NCI-H128 (cell line): ENCODE measurements around the gene DCST2.

Experiments
- DNase-seq: peaks from one replicate; lab custom pipeline; 2025; ENCODE audit not compliant: unreplicated experiment; lab: John Stamatoyannopoulos, UW

The DCST2 gene

DNA sequence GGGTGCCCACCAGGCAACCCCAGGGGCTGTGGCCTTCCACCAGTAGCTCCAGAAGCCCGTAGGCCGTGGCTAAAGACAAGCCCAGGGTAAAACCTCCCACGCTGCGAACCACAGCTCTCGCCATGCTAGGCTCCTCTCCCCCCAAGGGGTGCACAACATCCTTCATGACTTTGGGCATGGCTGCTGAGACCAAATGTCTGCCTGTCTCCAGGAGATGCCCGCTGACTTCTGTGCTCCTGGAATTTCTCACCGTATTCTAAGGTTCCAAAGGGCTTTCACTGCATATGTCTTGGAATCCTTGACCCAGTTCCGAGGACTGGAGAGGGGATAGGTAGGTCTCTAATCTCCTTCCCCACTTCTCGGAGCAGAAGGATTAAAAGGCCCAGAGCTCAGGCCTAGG is at the start of gene DCST2, which contains the start of gene DCST1:
Gene DCST2, minus strand, starts transcription at position 258 of the 400 bp plus-strand sequence. Its CDS starts 80 bp downstream, at position 178.
Gene DCST1, plus strand, starts transcription at position 301 of the 400 bp plus-strand sequence. CDS start 213 bp downstream, outside the sequence.
- no peak for DNase-seq

DNA sequence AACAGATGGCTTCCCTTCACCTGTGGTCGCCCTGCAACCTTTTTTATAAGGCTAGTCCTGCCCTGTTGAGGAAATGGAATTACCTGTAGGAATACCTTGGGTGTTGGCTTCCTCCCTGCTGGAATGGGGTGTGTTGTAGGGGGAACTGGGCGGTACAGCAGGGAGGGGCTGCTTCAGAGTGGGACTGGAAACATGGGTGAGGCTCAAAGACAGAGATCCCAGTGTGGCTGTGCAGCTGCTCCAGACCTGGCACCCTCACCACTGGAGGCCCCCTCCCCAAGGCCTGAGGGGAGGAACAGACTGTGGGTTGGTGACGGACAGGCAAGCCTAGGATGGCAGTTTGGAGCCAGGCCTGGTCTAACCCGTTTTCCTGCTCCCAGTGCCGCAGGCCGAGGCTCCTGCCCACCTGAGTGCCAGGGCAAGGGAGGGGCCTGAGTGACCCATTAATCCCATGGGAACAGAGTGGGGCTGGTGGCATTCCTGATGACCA is 49.5 kb upstream of the DCST2 start:
- no peak for DNase-seq

GRCh38 chr1:155082301-155083051 is 48.9 kb upstream of the DCST2 start:
- DNase-seq, result no peak

DNA sequence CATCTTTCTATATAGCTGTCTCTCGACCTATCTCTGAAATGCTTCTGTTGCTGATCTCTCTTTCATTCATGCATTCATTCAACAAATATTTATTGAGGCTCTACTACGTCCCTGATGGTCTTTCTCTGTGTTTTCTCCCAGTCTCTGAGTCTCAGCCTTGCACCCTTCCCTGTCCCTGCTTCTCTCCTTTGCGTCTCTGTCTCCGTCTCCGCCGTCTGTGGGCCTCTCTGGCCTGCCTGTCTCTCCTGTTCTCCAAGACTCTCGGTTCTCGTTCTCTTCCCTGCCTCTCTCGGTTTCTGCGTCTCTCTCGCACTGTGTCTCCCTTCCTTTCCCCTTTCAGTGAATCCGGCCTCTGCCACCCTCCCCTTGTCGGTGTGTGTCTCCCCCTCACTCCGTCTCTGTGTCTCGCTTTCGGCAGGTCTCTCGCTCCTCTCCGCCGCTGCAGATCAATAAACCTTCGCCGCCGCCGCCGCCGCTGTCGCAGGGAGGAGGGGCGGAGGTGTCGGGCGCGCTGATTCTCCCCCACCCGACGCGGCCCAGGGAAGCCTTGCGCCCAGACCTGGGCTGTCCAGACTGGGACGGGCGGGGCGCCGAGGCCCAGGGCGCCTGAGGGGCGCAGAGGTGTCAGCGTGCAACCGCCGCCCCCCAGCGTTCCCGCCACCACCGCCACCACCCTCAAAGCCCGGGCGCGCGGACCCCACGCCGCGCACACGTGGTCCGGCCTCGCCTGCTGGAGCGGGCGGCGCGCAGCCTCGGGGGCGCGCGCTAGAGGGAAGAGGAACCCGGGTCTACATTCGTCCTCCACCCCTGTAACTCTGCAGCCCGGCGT is 48.1 kb upstream of the DCST2 start:
- no peak for DNase-seq

- peak; percentile 75 for DNase-seq
These were observed 47.0 kb upstream of the DCST2 start for GRCh38 chr1:155080312-155081228.

DNA sequence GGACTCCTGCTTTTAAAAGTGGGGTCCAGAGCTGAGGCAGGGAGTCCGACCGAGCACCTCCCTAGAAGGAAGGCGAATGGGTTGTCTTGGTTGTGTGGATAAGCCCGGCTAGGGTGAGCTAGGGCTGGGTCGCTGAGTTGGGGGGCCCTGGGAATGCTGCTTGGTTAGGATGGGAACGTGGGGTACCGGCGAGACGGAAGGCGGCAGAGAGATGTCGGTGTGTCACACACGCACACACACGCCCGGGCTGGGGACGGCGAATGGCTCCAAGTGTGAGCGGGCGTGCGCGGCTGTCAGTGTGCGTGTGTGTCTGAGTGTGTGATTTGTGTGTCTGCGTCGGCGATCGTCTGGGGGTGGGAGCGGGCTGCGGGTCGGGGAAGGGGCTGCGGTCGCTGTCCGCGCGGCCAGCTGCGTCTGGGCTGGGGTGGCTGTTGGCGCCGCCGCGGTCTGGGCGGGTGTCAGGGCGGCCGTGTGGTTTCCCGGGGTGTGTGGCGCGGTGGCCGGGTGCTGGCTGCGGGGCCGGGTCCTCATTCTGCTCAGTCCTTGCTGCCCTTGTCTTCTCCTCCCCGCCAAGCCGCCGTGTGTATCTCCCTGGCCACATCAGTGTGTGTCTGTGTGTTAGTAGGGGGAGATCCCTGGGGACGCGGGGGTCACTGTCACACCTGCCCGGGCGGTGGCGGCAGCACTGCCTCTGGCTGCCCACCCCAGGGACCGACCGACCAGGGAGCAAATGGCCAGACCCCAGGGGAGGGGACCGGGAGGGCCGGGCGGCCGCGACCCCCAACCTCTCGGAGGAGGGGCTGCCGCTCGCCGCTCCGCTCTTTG is 46.1 kb upstream of the DCST2 start:
- DNase-seq, result no peak

DNA sequence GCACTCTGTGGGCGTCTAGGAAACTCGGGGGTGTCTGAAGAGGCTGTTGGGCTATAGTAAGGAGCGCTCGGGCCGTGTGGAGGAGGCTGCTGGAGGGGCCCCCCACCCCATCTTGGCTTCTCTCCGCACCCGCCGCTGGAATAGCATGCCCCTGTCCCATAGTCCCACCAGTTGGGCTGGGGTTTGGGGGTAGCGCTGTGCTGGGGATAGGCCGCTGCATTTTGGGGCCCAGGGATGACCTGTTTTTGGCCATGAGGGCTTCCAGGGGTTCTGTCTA is 45.6 kb upstream of the DCST2 start:
- no peak for DNase-seq

GRCh38 chr1:155078469-155079209 is 45.1 kb upstream of the DCST2 start, which contains the start of gene EFNA3:
EFNA3 (plus strand) TSS chr1:155078837; CDS start chr1:155078942, 105 bp downstream.
- peak; percentile 82 for DNase-seq

DNA sequence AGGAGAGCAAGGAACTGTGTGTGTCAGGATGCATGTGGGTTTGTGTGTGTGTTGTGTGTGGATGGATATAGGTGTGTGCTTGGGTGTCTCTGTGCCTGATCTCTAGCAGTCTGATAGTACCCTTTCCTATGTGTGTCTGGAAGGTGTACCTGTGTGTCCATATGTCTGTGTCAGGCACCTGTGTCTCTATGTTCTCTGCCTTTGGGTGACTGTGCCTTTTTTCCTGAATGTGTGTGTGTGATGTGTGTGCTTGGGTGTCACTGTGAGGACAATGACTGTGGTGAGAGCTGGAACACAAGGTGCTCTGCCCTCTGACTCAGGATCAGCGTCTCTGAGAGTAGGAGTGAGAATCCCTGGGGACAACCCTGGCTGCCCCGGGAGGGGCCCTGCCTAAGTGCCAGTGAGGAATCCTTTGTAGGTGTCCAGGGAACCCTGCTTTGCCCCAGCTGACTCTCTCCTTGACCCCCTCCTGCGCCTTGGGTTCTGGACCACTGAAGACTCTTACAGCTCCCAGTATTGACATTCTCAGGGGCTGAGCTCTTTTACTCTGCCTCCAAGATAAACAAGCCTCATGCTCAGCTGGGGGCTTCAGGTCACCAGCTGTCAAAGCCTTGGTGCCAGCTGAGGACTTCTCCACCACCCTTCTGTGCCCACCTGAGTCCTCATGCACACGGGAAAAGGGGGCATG is 44.3 kb upstream of the DCST2 start:
- DNase-seq, result no peak

- no peak for DNase-seq
These were observed 43.8 kb upstream of the DCST2 start for GRCh38 chr1:155077346-155077745.

GRCh38 chr1:155076371-155076770 is 42.8 kb upstream of the DCST2 start:
- DNase-seq, result no peak

DNA sequence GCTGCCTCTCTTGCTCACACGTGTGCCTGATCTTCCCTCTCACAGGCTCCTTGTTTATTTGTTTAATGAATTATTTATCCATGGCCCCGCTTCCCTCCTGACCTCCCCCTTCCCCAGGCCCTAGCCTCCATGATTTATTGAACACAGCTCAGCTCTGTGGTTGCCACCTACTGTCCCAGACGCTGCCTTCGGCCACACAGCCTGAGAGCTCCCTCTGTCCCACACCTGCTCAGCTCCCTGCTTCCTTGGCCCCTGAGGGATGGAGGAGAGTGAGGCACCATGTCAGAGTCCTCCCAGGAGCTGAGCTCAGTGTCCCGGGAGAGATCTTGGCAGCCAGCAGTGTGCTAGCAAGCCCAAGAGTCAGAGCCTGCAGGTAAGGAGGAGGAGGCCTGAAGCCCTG is 42.0 kb upstream of the DCST2 start:
- DNase-seq, result no peak

- no peak for DNase-seq
These were observed 40.0 kb upstream of the DCST2 start for GRCh38 chr1:155073377-155074242.

DNA sequence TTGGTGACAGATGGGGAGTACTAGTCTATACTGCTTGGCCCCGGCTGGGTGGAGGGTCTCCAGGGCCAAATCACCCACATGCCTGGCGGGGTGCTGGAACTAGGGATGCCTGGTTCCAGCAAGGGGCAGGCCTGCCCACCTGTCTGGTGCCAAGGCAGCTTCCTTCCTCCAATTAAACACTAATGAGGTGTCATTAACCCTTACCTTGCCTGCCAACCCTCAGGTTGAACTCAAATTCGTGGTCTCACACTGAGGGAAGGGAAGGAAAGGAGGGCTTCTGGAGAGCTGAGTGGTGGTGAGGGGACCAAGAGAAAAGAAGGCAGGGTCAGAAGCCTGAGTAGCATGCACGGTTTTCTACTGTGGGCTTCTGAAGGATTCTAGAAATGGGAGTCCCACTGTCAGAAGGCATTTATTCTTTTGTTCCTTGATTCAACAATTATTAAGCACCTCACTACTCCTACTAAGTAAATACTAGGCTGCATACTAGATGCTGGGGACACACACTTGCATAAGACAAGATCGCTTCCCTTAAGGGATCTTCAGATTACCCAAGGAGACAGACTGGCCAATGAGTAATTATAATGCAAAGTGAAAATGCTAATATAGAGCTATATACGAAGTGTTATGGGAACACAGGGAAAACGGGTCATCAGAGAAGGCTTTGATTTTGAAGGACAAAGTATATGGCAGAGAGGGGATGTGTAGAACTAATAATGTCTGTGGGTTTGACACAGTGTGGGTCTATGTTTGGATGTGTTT is 39.1 kb upstream of the DCST2 start:
- no peak for DNase-seq

- DNase-seq, result no peak
These were observed 38.1 kb upstream of the DCST2 start for GRCh38 chr1:155071701-155072100.

- peak; percentile 78 for DNase-seq
These were observed 37.4 kb upstream of the DCST2 start for GRCh38 chr1:155070721-155071569.
